Astrocyte (in vitro differentiated cells and primary cell): Measurements from ENCODE around the gene MAP2K2.

Source experiments
- EZH2 ChIP-seq: IDR thresholded peaks from 2 replicates; pipeline ENCODE4 v1.6.1; 2012; ENCODE audit warnings: mild to moderate bottlenecking, low read length, inconsistent platforms; ENCODE audit not compliant: insufficient read depth
- TF ChIP-seq, protein P1 (sequence below): IDR thresholded peaks from 2 replicates; pipeline ENCODE4 v1.5.1; 2011; ENCODE audit warnings: low read depth, mild to moderate bottlenecking, inconsistent platforms, low read length, moderate library complexity; ENCODE audit not compliant: insufficient read depth

DNA sequence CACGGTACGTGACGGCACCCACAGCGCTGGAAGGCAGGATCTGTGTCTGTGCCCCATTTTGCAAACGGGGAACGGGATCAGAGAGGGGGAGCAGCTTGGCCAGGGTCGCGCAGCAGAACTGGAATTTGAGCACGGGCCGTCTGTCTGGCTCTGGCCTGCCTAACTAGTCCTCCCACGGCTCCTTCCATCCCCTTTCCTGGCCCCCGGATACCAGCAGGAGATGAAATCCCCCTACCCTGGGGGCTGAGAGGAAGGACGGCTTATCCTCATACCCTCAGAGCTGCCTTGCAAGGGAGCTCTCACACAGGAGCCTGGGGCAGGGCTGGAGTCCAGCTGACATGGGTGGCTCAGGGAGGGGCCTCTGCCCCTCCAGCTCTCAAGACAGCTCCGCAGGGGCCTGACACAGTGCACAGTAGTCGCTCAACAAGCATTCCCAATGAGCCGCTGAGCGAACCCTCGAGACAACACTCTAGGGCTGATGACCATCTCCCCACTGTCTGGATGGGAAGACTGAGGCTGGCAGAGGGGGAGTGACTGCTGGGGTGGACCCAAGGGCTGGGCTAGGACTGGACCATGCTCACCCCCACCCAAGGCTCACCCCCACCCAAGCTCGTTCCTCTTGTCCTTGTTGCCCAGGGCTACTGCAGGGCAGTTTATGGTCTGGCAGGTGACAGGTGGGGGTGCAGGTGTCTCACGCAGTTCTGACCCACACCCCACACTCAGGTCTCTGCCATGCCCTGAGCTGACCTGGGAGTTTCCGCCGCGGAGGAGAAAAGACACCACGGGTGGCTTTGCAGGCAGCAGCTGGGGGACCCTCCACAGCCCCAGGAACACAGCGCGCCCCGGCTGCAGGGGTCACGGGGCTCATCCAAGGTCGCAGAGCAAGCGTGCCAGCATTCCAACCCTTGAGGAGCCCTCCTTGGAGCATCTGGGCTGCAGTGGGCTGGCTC lies 61.2 kb downstream of the MAP2K2 start:
- TF ChIP-seq, protein P1, sequence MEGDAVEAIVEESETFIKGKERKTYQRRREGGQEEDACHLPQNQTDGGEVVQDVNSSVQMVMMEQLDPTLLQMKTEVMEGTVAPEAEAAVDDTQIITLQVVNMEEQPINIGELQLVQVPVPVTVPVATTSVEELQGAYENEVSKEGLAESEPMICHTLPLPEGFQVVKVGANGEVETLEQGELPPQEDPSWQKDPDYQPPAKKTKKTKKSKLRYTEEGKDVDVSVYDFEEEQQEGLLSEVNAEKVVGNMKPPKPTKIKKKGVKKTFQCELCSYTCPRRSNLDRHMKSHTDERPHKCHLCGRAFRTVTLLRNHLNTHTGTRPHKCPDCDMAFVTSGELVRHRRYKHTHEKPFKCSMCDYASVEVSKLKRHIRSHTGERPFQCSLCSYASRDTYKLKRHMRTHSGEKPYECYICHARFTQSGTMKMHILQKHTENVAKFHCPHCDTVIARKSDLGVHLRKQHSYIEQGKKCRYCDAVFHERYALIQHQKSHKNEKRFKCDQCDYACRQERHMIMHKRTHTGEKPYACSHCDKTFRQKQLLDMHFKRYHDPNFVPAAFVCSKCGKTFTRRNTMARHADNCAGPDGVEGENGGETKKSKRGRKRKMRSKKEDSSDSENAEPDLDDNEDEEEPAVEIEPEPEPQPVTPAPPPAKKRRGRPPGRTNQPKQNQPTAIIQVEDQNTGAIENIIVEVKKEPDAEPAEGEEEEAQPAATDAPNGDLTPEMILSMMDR = no peak
- TF ChIP-seq EZH2 = no peak
